Measurements from ENCODE around the gene GNGT2. TPM values are rescaled to one million over a fixed set of nuclear protein-coding genes. Genes with fewer than 3 reads are reported as not detected.

The GNGT2 gene
- polyA plus RNA-seq, 6 donors from 2014 or later, result 4.5 to 16.0 (median 11.3) TPM

GRCh38 chr17:49240619-49241018 is 30.2 kb upstream of the GNGT2 start:
- Mint-ChIP-seq H3K9me3 (no peaks in the 10 kb centered on the region), H3K4me3 (no peak overlapping the region), H3K36me3 (no peaks in the 10 kb centered on the region), H3K27ac (no peak overlapping the region), H3K27me3 (peaks cover 0 to 47% (median 30%) of the 10 kb centered on the region in 3 donors), H3K4me1 (no peaks in the 10 kb centered on the region)
- DNase-seq, result no peak
- no peak for ATAC-seq (ENCODE audit: low read depth in 2 of 2)

DNA sequence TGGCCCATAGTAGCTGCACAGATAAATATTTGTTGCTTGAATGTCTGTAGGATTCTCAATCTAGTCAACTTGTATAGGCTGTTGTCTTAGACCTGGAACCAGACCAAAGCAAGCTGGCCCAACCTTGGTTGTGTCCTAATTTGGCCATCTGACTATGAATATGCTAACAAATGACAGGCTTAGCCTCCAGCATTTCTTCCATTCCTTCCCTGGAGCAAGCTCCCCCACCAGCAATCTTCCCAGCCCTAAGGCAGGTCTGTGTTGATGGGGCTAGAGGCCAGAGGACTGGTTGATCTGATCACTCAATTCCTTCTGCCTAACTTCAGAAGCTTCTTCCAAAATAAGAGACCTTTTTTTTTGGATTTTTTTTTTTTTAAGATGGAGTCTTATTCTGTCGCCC is 29.6 kb upstream of the GNGT2 start:
- no peak overlapping the region for H3K4me3 Mint-ChIP-seq
- H3K36me3 Mint-ChIP-seq, result no peaks in the 10 kb centered on the region
- H3K27me3 Mint-ChIP-seq, result peaks cover 0 to 51% (median 30%) of the 10 kb centered on the region in 3 donors
- H3K27ac Mint-ChIP-seq, result no peak overlapping the region
- H3K9me3 Mint-ChIP-seq, result no peaks in the 10 kb centered on the region
- no peaks in the 10 kb centered on the region for H3K4me1 Mint-ChIP-seq
- ATAC-seq (ENCODE audit: low read depth in 2 of 2) (no peak), DNase-seq (no peak)

- Mint-ChIP-seq H3K36me3 (no peaks in the 10 kb centered on the region), H3K4me1 (peaks cover 4 to 11% (median 7%) of the 10 kb centered on the region in 3 donors), H3K27me3 (peaks cover 18 to 43% (median 22%) of the 10 kb centered on the region in 3 donors), H3K27ac (no peak overlapping the region), H3K9me3 (no peaks in the 10 kb centered on the region), H3K4me3 (peak overlapping the region in 1 of 8 donors; percentile 0)
- ATAC-seq (ENCODE audit: low read depth in 2 of 2), result no peak
- no peak for DNase-seq
These were observed 25.5 kb upstream of the GNGT2 start for GRCh38 chr17:49235896-49236295.

GRCh38 chr17:49234509-49235080 is 24.2 kb upstream of the GNGT2 start:
- peaks cover 4 to 15% (median 14%) of the 10 kb centered on the region in 3 donors for H3K4me1 Mint-ChIP-seq
- no peak for DNase-seq
- no peaks in the 10 kb centered on the region for H3K36me3 Mint-ChIP-seq
- no peak for ATAC-seq (ENCODE audit: low read depth in 2 of 2)
- H3K9me3 Mint-ChIP-seq, result no peaks in the 10 kb centered on the region
- H3K27ac Mint-ChIP-seq, result no peak overlapping the region
- peak overlapping the region in 1 of 8 donors; percentile 9 for H3K4me3 Mint-ChIP-seq
- peaks cover 18 to 42% (median 18%) of the 10 kb centered on the region in 3 donors for H3K27me3 Mint-ChIP-seq

GRCh38 chr17:49231563-49231894 is 21.2 kb upstream of the GNGT2 start:
- DNase-seq (no peak), ATAC-seq (ENCODE audit: low read depth in 2 of 2) (no peak)
- H3K4me1 Mint-ChIP-seq, result peaks cover 15 to 30% (median 29%) of the 10 kb centered on the region in 3 donors
- H3K9me3 Mint-ChIP-seq, result no peaks in the 10 kb centered on the region
- peak overlapping the region in 2 of 6 donors; percentile 57 to 87 for H3K27ac Mint-ChIP-seq
- peaks cover 16 to 37% (median 18%) of the 10 kb centered on the region in 3 donors for H3K27me3 Mint-ChIP-seq
- no peaks in the 10 kb centered on the region for H3K36me3 Mint-ChIP-seq
- peak overlapping the region; percentile 45 to 95 (median 82) for H3K4me3 Mint-ChIP-seq

DNA sequence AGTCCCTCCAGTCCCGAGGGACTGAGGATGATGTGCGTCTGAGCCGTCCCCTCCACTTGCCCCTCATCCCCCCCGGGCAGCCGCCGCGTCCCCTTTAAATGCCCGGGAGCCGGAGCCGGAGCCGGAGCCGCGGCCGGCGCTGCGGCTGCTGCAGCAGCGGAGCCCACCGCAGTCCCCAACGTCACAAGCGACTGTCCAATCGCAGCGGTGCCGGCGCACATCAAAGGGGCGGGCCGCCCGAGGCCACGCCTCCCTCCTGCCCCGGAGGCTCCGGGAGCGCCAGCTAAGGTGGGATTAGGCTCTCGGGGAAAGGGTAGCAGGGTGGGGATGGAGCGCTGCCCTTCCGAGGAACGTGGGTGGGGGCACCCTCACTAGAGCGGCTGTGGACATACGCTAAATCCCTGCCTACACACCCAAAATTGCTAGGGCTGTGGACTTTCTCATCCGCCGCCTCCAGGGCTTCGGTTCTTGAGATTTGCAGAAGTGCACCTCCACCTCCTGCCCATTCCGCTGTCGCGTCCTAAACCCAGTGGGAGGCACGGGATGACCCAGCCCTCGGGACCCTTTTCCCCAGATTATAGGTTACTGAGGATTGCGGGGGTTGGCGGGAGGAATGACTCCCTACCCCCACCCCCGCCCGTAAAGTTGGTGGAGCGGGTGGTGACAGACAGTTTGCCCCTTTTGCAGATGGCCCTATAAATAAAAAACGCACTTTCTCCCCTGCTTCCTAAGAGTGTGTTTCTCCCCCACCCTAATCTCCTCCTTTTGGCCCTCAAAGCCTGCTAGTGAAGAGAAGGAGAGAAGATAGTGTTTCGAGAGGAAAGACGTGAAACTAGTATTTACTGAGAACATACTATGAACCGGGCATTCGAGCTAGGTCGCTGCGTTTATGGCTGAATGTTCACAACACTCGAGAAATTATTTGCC is 20.5 kb upstream of the GNGT2 start, which contains the start of gene PHOSPHO1:
Gene PHOSPHO1 (minus strand): TSS at position 152 of the 927 bp plus-strand sequence. CDS start 4,096 bp downstream, outside the sequence.
- peak within 1 kb of the TSS; percentile 77 to 95 (median 86) for H3K4me3 Mint-ChIP-seq
- no peaks in the 10 kb centered on the region for H3K36me3 Mint-ChIP-seq
- peak within 1 kb of the TSS in 4 of 6 donors; percentile 54 to 87 (median 72) for H3K27ac Mint-ChIP-seq
- ATAC-seq (ENCODE audit: low read depth in 2 of 2) (peak; percentile 94 to 95), DNase-seq (peak; percentile 87)
- no peaks in the 10 kb centered on the region for H3K9me3 Mint-ChIP-seq
- H3K27me3 Mint-ChIP-seq, result peaks cover 16 to 35% (median 18%) of the 10 kb centered on the region in 3 donors
- H3K4me1 Mint-ChIP-seq, result peaks cover 15 to 30% (median 29%) of the 10 kb centered on the region in 3 donors

DNA sequence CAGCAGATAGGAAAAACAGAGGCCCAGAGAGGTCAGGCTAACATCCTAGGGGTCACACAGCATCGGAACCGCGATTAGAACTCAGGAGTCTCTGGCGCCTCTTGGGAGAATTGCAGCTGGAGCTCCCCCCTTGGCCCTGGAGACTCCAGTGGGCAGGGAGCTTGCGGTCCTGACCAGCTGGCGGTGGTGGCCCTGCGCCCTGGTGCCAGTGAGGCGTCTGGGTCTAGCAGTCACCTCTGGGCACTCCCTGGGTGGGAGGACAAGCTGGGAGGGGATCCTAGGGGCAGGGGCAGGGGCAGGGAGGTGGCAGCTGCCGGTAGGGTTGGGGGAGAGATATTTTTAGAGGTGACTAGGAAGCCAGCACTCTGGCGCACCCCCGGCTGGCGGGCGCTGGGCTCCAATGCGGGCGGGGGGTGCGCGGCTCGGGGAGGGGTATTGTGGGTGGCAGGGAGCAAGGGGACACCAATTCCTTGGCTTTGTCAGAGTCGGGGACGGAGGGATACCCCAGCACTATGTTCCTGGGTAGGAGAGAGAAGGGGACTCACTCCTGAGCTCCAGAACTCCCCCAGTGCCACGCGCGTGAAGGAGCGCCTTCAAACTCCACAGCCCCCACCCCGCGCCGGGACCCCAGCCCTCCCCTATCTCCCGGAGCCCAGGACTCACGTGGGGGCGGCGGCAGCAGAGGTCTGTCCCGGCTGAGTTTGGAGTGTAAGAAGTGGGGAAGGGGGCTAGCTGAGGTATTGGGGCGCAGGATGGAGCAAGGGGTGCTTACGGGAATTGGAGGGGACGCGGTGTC is 19.6 kb upstream of the GNGT2 start:
- peak overlapping the region; percentile 77 to 95 (median 86) for H3K4me3 Mint-ChIP-seq
- no peak for ATAC-seq (ENCODE audit: low read depth in 2 of 2)
- no peak for DNase-seq
- peaks cover 18 to 32% (median 29%) of the 10 kb centered on the region in 3 donors for H3K4me1 Mint-ChIP-seq
- peaks cover 16 to 35% (median 18%) of the 10 kb centered on the region in 3 donors for H3K27me3 Mint-ChIP-seq
- H3K9me3 Mint-ChIP-seq, result no peaks in the 10 kb centered on the region
- no peaks in the 10 kb centered on the region for H3K36me3 Mint-ChIP-seq
- H3K27ac Mint-ChIP-seq, result peak overlapping the region in 2 of 6 donors; percentile 69 to 74

GRCh38 chr17:49229076-49229804 is 18.9 kb upstream of the GNGT2 start:
- ATAC-seq (ENCODE audit: low read depth in 2 of 2), result no peak
- no peaks in the 10 kb centered on the region for H3K9me3 Mint-ChIP-seq
- DNase-seq, result no peak
- no peaks in the 10 kb centered on the region for H3K36me3 Mint-ChIP-seq
- peaks cover 13 to 37% (median 16%) of the 10 kb centered on the region in 3 donors for H3K27me3 Mint-ChIP-seq
- H3K27ac Mint-ChIP-seq, result peak overlapping the region in 4 of 6 donors; percentile 15 to 69 (median 36)
- peak overlapping the region; percentile 70 to 85 (median 82) for H3K4me3 Mint-ChIP-seq
- peaks cover 22 to 36% (median 35%) of the 10 kb centered on the region in 3 donors for H3K4me1 Mint-ChIP-seq

DNA sequence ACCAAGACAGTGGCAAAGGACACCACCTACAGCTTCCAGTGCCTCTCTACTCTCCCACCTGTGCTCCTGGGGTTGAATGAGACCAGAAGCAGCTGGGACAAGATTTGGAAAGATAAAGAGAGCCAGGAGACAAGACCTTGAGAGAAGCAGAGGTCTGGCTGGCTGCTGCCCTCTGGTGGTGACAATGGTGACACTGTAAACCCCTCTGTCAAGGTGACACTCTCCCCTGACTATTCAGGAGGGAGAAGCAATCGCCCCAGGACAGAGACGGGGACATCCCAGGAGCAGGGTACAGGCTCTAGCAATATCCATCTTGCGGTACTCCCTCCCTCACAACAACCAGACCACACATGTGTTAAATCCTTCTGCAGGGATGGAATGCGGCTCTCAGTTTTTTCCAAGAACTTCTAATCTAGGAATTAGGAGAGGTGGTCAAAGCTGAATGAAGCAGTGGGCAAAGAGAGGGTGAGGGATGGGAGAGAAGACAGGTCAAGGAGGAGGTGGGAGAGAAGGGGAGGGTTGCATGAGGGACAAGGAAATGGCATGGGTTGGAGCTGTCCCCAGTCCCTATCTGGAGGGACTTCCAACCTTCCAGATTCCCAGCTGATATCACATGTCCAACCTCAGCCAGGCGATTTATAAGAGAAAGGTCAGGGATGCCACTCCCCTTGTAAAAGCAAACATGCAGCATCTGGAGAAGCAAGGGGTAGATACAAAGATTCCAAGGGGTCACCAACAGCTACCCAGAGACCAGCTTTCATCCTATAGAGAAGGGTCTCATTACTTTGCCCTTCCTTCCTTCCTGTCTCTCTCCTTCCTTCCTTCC is 17.3 kb upstream of the GNGT2 start:
- Mint-ChIP-seq H3K36me3 (no peaks in the 10 kb centered on the region), H3K4me3 (peak overlapping the region in 3 of 8 donors; percentile 45 to 57 (median 56)), H3K27me3 (peaks cover 5 to 29% (median 9%) of the 10 kb centered on the region in 3 donors), H3K9me3 (no peaks in the 10 kb centered on the region), H3K27ac (peak overlapping the region in 2 of 6 donors; percentile 70 to 74), H3K4me1 (peaks cover 31 to 52% (median 49%) of the 10 kb centered on the region in 3 donors)
- peak; percentile 46 for ATAC-seq (ENCODE audit: low read depth in 2 of 2)
- peak; percentile 72 for DNase-seq

DNA sequence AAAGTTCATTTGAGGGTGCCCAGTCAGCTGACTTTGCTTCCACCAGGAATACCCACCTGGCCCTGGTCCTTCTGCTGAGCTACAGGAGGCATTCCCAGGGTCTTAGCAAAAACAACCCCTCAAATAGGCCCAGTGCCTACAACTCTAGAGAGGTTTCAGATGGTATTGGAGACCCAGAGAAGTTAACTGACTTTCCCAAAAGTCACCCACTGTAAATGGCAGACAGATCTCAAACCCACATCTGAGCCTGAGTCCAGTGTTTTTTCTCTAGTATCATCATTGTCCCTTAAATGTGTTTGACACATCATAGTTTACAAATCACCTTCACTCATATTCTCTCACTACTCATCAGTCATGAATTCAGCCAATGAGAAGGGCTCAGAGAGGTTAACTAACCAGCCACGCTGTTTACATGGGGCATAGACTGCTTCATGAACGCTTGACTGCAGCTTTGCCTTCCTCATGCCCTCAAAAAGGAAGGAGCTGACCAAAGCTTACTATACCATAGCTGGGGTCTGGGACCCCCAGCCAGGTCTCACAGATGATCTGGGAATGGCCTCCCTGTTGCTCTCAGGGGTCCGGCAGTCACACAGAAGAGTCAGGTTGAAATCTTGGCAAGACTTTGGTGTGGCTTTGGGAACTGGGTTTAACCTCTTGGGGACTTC is 16.5 kb upstream of the GNGT2 start:
- Mint-ChIP-seq H3K4me1 (peaks cover 31 to 56% (median 50%) of the 10 kb centered on the region in 3 donors), H3K9me3 (no peaks in the 10 kb centered on the region), H3K4me3 (peak overlapping the region in 1 of 8 donors; percentile 45), H3K27ac (peak overlapping the region in 2 of 6 donors; percentile 70 to 74), H3K27me3 (peaks cover 5 to 29% (median 9%) of the 10 kb centered on the region in 3 donors), H3K36me3 (no peaks in the 10 kb centered on the region)
- DNase-seq, result no peak
- ATAC-seq (ENCODE audit: low read depth in 2 of 2), result no peak

GRCh38 chr17:49225554-49226236 is 15.3 kb upstream of the GNGT2 start:
- ATAC-seq (ENCODE audit: low read depth in 2 of 2) (no peak), DNase-seq (no peak)
- Mint-ChIP-seq H3K4me1 (peaks cover 27 to 49% (median 40%) of the 10 kb centered on the region in 3 donors), H3K27ac (peak overlapping the region in 2 of 6 donors; percentile 37 to 96), H3K27me3 (peaks cover 0 to 29% (median 9%) of the 10 kb centered on the region in 3 donors), H3K36me3 (no peaks in the 10 kb centered on the region), H3K9me3 (no peaks in the 10 kb centered on the region), H3K4me3 (peak overlapping the region in 7 of 8 donors; percentile 9 to 90 (median 64))

Measured in naive B cell (primary cell).